ENCODE data around the gene STXBP6.
A peak's percentile ranks its signal among the peaks of the same experiment; 100 is the strongest.

STXBP6 gene

DNA sequence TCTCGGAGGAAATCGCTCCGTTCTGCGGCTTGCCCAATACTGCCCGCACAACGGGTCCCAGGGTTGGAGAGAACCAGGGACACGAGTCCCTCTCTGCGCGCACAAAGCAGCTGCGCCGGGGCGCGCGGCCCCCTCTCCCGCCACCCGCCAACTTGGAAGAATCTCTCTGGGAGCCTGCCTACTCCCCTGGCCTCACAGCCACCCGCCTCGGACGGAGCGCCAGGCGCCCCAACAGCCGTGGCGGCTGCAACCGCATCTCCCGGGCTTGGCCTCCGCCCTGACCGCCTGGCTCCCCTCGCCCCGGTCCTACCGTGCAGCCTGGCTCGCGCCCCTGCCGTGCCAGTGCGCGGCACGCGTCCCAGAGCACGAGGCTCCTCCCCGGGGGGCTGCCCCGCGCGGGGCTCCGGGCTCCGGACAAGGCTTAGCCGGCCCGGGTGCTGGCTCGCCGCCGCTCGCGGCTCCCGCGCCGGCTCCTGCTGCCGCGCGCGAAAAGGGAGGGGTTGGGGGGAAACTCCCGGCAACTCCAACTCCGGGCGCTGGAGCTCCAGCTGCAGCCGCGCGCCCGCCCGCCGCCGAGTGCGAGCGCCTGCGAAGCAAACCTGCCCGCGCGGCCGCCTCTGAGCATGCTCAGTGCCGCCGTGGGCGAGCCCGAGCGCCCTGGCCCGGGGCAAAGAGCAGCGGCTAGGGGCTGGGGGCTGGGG lies at the start of gene STXBP6:
Gene STXBP6 (minus strand): TSS at position 580 of the 701 bp plus-strand sequence. CDS start 75,329 bp downstream, outside the sequence.
- DNase-seq, result peak; percentile 30

DNA sequence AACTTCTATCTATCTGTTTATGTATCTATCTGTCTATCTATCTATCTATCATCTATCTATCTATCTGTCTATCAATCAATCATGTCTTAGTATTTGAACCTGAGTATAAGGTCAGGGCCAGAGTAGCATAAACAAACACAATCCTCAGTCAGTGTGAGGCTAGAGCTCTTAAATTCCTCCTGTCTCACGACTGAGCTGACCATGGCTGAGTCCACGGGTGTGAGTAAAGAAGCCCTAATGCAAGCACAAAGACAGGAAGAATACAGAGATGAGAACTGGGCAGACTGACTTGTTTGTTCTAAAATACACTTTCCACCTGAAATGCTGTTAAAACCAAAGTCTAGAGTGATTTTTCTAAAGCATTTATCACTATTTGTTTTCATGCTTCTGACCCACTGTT lies 47.2 kb upstream of the STXBP6 start:
- no peak for DNase-seq

DNA sequence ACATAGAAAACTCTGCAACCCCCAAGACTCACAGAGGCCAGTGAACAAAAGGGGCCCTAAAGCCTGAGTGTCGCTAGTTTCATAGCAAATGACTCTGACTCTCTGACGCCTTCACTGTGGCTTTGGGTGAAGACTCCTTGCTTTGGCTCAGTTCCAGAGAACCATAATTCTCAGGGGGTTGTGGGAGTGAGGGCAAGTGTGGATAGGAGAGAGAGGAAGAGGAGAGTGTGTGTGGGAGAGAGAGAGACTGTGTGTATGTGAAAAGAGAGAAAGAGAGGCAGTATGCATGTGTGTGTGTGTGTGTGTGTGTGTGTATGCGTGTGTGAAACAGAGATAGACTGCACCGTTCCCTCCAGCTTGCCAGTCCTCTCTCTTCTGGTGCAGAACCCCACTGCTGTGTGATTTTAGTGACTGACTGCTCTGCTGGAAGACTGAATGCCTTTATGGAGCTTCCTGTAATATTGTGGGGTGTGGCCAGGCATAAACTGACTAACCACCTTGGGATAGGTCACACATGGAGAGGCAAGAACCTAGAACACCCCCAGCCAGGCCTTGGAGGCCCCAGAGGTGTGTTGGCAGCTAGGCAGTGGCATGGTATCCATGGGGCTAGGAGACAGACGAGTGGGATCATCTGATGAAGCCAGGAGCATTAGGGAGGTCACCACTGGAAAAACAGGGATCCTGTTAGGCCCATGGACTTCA lies 45.9 kb upstream of the STXBP6 start:
- no peak for DNase-seq

DNA sequence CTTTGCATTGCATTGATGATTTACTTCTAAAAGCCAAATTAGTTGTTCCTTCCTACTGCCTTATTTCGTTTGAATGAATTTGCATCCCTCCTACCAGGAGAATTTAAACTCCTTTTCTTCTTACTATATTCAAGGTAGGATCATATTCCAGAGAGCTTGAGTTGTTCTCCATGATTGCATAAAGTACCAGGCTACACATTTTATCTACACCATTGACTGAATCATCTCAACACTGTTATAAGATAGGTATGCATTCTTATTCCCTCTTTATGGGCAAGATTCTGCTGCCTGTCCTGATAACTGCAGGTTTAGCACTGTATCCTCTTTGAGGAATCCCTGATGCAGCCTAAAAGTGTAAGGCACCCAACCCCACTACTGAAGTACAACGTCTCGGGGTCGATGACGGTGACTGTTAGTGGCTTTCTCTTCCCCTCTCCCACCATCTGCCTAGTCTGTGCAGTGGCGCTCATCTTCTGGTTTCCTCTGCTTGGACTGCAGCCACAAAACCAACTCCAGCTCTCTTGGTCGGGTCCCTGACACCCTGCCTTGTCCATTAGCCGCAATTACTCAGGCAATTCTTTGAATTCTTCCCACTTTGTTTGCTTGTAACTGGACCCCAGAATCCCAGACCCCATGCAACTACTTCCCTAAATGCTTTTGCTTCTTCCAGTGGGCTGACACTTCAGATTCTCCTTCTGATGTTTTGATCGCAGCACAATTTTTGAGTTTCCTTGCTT lies 44.4 kb upstream of the STXBP6 start:
- DNase-seq, result no peak

DNA sequence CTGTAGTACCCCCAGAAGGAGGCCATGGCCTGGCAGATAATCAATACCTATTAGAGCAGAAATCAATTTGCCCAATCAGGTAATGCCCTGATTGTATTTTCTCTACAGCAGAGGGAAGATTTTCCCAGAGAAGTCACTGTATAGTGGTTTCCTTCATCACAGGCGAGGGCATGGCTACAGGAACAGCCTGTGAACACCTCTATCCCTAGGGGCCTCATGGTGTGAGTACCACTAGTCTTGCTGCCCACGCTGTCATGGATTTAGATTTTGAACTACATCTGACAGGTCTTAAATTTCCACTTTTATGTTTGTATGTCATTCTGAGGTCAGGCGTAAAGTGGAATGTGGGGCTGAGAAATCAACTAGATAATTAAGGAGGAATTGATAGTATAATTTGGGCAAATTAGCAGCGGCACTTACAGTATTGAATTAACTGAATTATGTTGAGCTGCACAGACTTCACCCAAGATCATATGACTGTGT lies 42.4 kb upstream of the STXBP6 start:
- no peak for DNase-seq

DNA sequence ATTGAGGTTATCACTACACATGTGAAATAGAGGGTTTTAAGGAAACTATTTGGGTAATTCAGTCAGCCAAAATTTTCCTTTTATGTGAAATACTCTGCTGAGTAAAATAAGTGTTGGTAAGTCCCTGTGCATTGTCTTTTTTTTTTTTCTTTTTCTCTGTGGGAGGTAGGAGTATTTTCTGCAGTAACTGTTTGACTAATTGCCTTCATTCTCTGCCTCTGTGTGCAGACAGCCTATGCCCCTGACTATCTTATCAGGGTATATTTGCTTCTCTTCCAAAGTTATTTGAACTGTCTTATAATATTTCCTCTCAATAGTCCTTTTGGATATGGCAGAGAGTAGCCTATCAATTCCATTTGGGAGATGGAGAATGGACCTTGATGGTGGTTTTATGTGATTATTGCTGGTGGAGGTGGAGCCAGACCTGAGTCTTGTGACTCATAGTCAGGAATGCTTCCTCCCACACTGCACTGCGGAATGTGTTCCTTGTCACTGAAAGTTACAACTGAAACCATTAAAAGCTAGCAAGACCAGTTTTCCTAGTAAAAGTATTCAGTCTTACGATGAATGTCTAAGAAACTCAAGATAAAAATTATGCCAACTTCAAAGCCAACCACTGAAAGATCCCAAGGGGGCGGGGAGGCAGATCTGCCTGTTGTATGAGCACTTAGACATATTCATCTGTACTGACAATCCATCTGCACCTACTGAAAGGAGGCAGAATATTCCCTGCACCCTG lies 40.9 kb upstream of the STXBP6 start:
- no peak for DNase-seq

DNA sequence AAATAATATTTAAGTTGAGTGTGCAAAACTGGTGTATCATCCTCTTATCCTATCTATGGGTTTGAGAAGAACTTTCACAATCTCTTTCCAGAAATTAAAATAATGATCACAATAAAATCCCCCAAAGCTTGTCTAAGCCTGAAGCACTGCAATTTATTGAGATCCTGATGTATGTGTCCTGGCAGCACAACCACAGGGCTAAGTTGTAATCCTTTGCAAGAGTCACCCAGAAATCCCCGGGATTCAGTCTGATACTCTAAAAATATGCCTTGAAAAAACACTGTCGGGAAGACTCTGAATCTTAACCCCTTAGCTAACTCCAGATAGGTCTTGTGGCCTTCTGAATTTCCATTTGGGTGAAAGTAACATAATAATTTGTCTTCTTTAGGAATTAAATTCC lies 40.3 kb upstream of the STXBP6 start:
- DNase-seq, result no peak

DNA sequence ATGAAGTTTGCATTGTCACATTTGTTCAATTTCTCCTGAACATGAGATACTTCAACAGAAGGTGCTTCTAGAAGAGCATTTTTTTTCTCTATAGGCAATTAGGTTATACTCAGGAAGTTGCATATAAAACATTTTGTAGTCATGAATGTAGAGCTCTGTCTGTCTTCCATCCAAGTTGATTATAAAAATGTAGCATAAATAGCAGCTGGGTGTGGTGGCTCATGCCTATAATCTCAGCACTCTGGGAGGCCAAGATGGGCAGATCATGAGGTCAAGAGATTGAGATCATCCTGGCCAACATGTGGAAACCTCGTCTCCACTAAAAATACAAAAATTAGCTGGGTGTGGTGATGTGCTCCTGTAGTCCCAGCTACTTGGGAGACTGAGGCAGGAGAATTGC lies 39.5 kb upstream of the STXBP6 start:
- no peak for DNase-seq

DNA sequence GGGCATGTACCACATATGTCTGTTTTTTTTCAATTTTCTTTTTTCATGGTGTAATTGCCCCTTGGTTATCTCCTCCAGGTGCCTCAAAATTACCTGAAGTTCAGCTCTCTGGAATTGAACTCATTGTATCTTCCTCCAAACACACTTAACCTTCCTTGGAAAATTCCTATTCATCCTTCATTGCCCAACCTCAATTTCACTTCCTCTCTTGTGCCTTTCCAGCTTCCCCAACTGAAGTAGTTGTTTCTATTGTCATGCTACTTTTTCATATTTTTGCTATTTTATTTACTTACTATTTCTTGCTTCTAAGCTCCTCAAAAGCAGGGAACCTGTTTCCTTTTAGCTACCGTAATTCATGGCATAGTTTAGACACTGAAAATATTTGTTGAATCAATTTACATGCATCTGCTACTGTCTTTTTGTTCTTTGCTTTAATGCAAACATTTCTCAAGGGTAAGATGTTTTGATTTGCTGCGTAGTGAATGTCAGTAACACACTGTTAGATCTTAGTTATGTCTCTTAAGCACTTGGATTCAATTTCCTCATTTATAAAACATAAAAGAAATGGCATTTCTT lies 37.0 kb upstream of the STXBP6 start:
- no peak for DNase-seq

DNA sequence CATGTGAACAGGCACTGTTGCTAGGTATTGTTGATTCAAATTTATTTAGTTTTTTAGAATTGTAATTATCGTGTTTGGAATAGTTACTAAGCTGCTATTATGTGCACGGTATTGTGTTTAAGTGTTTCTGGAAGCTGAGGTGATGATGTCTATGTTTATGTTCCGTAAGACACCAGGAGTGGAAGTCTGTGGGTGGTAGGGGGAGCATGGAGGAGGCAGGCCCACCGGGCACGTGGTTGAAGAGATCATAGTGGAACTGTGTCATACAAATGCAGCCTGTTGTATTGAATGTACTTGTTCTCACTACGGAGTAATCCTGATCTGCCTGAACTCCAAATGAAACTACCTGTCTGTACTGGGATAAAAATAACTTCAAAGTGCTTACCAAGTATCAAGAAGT lies 36.1 kb upstream of the STXBP6 start:
- DNase-seq, result no peak

DNA sequence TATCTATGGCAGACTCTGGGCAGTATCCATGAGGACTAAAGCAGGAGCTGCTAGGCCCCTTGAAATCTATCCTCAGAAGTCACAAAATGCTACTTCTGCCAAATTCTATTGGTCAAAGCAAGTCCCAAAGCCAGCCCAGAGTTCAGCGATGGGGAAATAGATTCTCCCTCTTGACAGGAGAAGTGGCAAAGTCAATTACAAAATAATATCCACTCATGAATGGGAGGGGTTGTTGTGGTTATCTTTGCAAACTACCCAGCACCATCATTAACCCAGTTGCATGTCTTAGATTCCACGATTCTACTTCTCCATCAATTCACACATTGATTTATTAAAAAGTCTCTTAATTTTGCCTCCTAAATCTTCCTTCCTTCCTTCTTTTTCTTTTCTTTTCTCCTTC lies 30.7 kb upstream of the STXBP6 start:
- no peak for DNase-seq

DNA sequence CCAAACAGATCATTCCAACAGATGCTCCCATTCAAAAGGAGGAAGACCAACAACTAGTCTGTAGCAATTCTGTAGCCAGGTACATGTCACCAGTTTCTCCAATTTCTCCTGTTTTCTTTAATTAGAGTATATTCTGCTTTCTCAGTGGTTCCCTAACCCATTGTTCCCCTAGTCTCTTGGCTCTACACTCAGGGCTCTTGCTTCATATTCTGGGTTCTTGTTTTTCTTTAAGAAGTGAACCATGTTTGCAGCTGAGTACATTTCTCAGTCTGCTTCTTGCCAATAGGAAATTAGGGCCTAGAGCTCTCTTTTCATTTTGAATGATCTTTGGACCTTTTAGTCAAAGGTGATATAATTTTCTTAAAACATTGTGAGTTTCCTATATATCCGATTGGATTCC lies 29.4 kb upstream of the STXBP6 start:
- no peak for DNase-seq

DNA sequence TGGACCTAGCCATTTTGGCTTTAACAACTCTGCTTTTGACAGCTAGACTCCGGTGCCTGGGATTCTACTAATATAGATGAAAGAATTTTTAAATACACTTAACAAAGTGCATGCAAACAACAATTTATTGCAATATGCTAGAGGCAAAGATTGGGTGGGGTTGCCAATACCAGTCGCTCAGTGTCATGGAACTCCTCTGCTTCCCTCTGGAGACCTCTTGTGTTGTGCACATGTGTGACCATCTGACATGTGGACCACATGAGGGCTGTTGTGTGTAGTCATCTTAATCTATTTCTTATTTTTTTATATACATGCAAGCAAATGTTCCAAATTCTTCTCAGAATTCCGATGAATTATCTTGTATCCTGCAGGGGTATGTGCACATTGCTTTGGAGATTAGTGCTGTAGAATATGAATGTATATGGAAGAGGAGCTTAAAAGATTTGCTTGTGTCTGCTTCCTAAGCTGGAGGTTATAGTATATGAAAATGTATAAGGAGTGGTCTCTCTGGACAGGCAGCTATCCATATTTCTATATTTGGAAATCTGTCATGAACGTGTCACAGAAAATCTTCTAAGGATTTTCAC lies 24.2 kb upstream of the STXBP6 start:
- DNase-seq, result no peak

DNA sequence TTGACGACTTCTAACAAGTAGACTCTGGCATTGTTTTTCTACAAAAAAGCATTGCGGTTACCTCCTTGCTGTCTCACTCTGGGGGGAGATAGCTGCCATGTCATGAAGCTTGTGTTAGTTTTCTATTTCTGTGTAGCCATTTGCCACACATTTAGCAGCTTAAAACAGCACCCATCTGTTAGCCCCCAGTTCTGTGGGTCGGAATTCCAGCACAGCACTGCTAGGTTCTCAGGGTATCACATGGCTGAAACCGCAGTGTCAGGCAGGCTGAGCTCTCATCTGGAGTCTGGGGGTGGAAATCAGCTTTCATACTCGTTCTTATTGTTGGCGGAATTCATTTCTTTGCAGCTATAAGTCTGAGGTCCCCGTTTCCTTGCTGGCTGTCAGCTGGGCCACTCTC lies 19.9 kb upstream of the STXBP6 start:
- DNase-seq, result no peak

DNA sequence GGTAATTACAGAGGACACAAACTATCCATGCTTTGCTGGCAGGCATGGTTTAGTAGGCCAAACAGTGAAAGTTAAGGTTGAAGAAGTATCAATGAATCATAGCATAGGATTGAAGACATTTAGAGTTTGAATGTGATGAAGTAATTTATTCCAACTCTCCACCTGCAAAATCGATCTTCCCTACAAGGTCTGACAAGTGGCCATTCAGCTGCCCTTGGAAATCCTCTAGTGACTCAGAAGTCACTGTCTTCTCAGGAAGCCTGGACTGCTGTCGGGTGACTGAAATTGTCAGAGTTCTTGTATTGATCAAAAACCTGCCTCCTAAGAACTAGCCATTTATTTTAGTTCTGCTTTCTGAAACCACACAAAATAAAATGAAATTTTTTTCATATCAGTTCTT lies 17.7 kb upstream of the STXBP6 start:
- no peak for DNase-seq

DNA sequence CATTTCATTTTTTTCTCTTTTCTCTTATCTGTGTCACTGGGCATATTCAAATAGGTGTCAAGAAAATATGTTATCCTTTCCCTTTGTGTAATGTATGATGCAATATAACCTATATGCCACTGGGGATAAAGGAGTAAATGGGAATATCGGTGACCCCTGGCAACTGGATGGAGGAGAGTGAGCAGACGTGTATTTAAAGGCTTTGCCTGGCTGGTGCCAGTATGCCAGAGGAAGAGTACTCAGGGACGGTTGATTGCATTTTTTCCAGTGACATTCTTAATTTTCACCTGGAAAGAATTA lies 12.0 kb upstream of the STXBP6 start:
- no peak for DNase-seq

DNA sequence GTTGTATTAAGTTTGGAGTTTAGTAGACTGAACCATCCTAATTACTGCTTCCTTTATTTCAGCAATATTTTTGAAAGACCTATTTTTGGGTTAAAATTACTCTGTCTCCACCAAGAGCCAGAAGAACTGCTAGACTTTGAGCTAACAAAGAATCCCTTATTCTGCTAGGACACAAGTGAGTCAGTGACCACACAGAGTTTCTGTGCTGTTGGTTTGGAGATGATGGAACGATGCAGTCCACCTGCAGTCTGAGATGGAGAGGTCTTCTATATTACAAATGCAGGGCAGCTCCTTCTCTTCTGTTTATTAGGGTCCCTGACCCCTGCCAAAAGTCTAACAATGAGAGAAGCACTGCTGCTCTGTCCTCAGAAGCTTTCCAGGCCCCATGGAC lies 6.7 kb upstream of the STXBP6 start:
- DNase-seq, result no peak

DNA sequence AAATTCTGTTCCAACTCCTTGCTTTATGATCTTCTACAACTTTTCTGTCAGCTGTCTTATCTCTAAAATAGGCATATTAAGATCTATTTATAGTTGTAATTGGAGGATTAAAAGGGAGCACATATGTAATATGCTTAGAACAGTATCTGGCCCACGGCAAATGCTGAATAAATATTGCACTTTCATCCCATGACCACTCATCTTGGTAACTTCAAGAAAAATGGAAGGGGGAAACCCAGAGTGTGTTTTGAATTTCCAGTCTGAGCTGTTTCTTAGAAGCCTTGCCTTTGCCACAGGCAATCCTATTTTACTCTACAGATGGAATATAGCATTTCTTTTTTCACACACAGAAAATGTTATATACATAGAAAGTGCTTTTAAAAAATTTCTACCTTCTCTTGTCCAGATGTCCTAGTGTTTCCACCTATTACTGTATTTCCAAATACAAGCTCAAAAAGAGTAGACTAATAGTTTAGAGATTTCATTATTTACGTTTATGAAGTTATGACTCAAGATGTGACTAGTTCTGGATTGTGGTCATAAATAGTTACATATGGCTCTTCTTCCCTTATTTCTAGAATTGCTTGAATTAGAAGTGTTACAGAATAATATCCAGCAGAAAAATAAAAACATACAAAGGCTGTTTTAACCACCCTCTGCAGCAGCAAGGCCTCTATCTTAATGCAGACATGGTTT lies 6.2 kb upstream of the STXBP6 start:
- no peak for DNase-seq

DNA sequence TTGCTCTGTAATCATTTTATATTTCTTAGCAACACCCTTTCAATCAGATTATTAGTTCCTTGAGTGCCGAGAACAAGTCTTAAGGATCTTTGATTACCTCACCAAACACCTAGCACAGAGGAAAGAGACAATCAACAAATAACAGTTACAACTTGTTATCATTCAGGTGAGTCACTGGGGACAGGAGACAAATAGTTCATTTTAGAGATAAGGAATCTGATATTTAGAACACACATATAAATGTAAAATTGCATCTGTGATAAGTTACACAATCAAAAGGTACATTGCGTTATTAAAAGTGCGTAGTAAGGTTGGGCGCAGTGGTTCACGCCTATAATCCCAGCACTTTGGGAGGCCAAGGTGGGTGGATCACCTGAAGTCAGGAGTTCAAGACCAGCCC lies 5.1 kb upstream of the STXBP6 start:
- no peak for DNase-seq

DNA sequence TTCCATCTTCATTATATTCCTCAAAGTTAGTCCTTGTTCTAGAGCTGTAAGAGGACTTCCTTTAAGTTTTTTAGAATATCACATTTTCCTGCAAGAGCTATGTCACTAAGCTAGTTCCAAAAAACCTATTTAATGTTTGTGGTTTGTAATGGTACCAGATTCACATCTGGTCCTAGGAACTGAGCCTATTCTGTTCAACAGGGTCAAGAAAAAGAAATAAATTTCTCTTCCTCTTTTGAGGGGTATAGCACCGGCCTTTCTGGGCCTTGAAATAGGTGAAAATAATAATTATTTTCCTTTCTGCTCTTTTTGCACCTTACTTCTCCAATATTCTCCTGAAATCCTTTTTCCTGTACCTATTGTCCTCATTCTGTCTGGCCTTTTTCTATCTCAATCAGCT lies 3.6 kb upstream of the STXBP6 start:
- DNase-seq, result no peak

DNA sequence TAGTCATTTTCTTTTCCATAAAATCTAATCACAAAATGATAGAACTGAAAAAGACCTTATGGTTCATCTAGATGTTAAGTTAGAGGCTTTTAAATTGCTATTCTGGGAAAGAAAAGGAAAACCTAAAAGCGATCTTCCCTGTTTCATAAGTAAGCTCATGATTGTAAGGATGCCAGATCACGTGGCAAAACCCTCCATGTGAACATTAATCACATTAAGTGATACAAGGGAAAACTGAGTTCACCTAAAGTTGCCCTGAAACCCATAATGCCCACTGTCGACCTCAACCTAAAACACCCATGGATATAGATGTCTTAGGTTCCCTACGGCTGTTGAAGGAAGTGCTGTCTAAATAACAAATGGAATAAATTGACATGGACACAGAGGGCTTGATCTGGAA lies 3.0 kb upstream of the STXBP6 start:
- DNase-seq, result no peak

DNA sequence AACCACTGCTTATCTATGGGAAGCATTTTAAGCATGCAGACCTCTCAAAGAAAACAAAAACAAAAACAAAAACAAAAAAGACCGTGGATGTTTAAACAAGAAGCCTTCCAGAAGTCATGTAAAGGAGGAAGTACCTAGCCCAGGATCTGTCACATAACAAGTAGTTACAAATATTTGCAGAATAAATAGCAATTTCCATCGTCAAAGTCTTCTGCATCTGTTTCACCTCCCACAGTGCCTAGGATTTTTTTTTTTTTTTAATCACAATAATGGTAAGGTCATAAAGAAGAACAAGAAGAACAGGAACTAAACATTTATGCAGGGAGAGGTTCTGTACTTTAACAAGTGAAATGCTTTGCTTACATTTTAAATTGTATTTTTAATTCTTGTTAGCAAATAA lies 2.4 kb upstream of the STXBP6 start:
- no peak for DNase-seq
